Activated T-helper 1 cell treated with anti-CD3 and anti-CD28 coated beads, Interleukin-2, amount 50 U/mL, for 16 hours (primary cell): Measurements from ENCODE around the gene NPRL2.
A peak's percentile ranks its signal among the peaks of the same experiment; 100 is the strongest.

Experiments
- DNase-seq, 2 donors: peaks; one replicate each; pipeline ENCODE4 v3.0.0-alpha.2; 2020; ENCODE audit warnings: low read depth in 1 of 2, low spot score in 1 of 2

Gene NPRL2

DNA sequence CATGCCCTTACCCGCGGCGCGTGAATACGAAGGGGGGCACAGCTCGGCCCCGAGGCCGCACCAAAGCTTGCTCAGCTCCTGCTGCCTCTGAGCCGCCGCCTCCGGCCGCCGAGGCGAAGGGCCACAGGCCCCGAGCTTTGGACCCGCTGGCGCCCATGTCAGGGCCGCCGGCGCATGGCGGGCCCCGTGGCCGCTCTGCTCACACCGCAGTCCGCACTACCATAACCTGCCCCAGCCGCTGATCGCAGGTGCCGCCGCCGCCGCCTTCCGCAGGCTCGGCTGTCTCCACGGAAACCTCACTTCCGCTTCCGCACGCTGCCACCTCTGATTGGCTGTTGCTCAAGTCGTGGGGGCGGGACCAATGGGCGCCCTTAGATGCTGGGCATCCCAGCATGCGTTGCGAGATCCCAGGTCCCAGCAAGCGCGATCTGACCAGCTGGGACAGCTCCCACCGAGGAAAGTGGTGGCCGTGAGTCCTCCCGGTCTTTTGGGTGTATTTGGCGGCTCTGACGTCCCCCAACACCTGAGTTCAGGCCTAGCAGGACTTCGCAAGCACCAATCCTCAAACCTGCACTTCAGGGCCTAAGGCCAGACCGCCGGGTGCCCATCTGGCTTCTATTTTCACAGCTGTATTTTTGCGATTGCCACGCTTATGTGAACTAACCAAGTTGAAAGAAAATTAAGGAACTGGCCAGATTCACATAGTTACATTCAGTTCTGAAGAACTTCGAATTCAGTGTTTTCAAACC is 22.5 kb downstream of the NPRL2 start, which contains the start of gene TUSC2:
TUSC2 (minus strand) TSS at position 281 of the 749 bp plus-strand sequence; CDS start at position 157, 124 bp downstream.
- peak; percentile 90 for DNase-seq

DNA sequence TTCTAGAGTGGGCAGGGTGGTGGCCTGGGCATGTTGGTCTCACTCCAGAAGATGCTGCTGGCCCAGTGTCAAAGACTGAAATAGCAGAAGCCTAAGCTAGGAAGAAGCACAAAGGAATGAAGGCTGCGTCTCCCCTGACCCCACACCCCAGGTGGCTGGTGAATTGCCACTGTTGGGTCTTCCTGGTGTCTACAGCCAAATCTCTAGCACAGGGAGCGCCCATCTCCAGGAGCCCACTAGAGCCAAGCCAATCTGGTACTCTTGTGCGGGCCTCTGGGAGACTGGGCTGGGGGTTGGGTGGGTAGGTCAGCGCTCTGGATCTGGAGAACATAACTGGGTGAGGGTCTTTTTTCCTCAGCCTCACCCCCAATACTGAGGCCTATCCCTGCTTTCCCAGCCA is 23.4 kb downstream of the NPRL2 start:
- DNase-seq, result no peak

DNA sequence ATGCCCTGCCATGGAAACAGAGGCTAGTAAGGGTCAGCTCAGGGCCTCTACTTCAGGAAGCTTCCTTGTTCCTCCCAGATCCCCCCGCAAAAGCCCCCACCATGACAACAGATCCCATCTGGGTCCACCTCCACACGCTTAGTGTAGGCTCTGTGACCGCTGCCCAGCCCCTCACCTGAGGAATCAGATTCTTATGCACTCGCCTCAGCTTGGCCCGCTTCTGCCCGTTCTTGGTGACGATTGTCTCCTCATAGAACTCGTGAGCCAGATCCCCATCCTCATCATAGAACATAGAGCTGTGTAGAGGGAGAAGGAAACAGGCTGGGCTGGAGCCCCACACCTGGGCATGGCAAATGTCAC is 24.4 kb downstream of the NPRL2 start:
- DNase-seq, result no peak

DNA sequence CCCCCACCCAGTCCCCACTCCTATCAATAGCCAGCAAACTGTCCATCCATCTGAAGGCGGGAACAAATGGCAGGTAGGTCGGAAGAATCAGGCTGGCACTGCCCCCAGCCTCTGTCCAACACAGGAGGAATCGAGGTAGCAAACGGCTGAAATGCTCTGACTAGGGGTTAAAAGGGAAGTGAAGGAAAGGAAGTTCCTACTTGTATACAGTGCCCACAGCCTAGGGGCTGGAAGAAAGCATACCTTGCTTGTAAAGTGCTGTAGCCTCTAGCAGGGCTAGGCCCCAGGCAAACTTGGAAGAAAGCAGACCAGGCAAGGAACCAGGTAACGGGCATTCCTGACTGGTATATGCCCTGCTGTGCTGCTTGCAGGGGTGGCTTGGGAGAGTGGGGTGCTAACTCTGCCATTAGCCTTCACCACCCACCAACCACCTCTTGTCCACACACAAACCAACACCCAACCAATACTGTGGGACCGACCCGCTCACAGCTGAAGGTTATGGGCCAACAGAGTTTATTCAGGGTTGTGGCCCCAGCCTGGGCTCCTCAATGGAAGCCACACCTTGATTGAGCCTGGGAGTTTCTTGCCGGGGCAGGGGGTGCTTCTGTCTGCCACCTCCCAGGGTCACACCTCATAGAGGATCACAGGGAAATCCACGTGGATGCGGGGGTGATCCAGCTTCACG is 24.9 kb downstream of the NPRL2 start:
- no peak for DNase-seq

DNA sequence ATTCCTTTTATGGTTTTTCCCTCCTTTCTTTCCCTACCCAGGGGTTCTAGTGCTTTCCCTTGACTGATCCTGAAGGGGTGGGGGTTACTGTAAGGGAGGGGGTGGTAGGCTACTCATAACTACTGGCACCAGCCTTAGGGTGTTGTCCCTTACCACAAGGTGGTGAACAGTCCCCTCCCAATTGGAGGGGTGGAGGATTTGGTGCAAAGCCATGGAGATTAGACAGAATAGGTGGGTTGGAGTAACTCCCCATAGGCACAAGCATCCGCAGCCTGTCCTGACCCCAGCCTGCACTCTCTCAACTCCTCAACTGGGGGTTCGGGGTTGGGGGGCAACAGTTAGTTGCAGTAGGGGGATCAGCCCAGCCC is 25.5 kb downstream of the NPRL2 start:
- no peak for DNase-seq

DNA sequence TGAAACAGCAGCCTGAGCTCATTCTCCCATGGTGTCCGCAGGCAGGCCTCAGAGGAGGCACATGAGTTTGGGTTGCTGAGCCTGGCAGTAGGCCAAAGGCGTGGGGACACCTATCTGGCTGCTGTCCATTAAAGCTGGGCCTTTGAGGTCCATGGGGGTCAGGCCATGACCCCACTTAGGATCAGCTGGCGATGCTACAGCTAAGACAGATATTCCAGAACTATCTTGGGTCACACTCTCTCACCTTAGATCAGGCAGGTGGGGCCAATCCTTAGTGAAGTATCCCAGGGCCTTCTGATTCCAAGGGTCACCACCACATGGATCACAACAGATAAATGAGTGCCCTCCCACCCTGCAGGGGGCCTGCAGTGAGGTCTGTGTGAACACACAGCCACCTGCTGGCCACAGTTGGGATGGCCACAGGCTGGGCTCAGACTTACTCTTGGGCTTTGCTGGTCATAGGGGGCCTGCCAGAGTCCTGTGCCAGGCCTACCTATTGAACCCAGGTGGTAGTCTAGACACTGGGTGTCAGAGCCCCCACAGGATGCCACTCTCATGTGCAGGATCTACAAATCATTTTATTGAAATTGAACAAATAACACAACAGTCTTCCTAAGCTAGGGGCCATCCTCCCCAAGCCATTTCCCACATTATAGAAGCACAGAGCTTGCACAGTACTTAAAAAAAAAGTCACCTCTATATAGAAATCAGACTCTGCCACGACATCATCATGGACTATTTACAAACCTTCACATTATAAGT is 26.0 kb downstream of the NPRL2 start:
- peak in 1 of 2 donors; percentile 32 for DNase-seq

DNA sequence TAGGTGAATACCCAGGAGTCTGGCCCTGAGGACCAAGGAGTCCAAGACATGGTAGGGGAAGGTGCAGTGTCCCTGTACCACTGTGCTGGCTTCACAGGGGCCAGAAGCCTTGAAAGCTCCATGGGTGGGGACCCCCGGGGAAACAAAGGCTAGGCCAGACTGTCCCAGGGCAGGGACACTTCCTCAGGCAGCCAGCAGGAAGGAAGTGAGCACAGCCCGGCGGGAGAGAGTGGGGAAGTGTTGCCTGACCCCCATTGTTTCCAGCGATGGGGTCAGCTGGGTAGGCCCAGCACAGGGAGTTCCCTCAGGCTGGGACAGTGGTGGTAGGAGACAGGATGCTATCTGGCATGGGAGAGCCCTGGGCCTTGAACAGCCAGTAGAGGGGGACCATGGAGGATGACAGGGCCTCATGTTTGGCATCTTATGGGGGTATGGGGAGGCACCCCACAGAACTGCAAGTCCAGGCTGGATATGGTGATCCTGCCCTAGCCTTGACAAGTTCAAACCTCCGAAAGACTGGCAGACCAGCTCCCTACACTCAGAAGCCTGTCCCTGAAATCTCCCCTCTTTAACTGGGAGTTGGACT is 26.9 kb downstream of the NPRL2 start:
- no peak for DNase-seq

DNA sequence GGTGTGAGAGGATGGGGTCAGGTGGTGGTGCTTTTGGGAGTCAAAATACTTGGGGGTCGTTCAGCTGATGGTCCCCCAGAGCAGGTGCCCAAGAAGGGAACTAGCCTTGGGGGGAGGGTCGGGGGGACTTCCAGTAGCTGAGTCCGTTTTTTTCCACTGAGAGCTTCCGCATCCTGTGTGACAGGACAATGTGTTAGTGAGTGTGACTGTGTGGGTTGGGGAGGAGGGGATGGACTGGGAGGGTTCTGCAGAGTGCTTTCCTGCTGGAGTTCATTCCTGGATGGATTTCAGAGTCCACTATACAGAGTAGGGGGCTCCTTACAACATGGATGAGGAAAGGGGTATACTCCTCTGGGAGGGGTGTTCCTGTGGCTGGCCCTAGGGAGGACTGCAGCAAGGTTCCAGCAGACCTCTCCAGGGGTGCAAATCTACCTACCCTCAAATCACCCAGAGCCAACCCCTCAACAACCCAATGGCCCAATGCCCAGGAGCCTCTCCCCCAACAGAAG is 27.4 kb downstream of the NPRL2 start:
- no peak for DNase-seq

DNA sequence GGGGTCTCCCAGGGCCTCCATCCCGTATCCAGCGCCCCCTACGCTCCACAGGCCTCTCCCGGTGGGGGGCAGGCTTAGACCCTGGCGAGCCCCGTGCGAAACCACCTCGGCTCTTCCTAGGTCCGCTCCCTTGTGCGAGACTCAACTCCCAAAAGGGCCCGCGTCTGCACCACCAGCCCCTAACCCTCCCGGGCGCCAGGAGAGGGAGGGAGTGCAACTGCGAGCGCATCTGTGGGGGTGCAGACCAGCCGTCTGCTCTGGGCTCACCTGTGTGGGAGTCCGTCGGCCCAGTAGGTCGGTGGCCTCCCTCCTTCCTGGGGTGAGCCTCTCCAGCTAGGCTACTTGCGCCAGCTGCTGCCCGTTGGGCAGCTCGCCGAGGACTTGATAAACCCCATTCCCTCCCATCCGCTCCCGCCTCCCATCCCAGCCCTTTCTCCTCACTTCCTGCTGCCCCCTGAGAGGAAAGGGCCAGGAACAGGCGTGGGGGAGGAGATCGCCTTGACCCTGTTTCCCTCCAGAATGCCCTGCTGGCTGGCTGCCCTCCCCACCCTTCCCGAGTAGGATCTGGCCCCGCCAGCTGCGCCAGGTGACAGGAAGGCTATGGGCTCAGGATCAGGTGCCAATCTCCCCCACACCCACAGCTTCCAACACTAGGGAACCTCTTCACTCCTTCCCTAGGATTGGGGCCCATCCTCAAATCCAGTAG is 28.0 kb downstream of the NPRL2 start, which contains the start of gene HYAL2:
HYAL2 (minus strand) TSS at position 360 of the 706 bp plus-strand sequence. CDS start 2,256 bp downstream, outside the sequence.
- DNase-seq, result no peak

DNA sequence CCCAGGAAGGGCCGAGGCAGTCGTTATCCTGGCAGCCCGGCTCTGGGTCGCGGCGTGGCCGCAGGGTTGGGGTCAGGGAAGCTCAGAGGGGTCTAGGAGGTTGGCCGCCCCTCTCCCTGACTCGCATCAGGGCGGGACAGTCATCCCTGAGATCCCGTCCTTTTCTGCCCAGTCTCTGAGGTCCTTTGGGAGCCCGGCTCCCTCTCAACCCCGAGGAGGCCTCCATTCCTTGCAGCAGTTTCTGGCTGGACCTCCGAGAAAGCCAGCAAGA is 28.5 kb downstream of the NPRL2 start:
- DNase-seq, result no peak

DNA sequence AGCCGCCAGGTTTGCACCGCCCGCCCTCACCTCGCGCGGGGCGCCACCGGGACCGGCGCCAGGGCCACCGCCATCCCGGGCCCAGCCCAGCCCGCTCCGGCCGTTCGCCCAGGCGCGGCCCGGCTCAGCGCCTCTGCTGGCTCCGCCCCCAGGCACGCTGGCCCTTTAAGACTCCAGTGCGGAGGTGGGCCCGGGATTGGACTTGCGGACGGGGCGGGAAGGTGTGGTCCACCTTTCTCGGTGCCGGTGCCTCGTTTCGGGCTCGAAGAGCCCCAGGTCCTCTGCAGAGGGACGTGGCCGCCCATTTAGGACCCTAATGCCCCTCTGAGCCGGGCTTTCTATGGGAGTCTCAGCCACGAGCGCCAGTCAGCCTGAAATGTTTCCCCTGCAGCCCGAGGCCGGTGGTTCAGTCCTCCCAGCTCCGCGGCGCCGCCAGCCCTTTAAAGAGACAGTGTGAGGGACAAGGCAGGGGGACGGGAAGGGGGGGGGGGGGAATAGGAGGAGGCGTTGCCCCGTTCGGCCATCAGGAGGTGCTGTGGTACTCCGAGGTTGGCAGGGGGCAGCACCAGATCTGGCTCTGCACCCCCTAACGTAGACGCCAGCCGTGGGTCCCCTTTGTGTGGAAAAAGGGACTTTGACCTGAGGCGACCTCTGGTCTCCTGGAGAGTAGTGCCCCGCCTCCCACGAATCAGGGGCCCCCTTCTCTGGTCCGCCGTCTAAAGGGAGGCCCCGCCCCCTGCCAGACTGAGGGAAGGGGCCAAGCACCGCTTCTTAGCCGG is 29.1 kb downstream of the NPRL2 start:
- peak; percentile 59 to 71 for DNase-seq

DNA sequence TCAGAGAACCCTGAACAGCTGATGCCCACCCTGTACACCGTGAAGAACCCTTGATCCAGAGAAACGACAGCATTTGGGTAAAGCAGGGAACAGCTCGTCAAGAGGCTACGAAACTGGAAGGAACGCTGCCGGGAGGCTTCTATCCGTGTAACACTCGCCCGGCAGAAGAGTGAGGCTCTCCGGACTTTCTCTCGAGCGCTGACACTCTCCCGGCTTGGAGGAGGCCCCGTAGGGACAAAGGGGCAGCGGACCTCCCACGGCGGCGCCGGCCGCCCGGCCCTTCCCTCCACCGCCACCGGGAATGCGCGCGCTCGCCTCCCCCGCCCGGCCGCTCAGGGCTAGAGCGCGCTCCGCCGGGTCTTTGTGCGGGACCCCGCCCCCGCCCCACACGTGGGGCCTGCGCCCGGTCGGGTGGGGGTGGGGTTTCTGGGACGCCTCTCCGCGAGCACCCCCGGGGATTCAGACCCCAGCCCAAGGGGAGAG is 29.7 kb downstream of the NPRL2 start:
- peak in 1 of 2 donors; percentile 47 for DNase-seq

DNA sequence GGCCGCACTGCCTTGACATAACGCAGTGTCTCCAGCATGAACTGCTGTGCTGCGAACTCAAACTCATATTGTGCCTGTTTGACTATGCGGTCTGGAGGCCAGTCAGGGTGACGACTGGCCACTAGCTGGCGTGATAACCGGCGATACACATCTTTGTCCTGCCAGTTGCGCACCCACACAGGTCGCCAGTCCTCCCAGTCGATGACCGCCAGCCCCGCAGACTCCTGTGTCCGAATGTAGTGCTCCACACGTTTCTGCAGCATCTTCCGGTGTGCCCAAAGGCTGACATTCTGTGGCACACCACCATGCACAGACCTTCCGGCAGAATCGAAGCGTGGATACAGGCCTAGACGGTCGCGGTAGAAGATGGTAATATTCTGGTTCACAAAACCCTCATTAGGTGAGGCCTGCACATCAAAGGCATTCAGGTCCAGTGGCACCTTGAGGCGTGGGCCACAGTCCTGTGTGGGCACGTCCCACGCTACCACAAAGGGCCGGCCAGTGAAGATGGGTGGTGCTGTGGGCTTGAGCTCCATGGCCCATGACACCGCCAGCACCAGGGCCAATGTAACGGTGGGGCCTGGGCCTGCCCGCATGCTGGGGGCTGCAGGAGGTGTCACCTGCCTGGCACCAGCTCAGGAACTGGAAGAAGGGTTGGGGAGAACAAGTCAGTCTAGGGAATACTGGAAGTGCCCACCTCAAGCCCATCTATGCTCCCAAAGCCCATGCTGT is 30.5 kb downstream of the NPRL2 start:
- DNase-seq, result no peak

DNA sequence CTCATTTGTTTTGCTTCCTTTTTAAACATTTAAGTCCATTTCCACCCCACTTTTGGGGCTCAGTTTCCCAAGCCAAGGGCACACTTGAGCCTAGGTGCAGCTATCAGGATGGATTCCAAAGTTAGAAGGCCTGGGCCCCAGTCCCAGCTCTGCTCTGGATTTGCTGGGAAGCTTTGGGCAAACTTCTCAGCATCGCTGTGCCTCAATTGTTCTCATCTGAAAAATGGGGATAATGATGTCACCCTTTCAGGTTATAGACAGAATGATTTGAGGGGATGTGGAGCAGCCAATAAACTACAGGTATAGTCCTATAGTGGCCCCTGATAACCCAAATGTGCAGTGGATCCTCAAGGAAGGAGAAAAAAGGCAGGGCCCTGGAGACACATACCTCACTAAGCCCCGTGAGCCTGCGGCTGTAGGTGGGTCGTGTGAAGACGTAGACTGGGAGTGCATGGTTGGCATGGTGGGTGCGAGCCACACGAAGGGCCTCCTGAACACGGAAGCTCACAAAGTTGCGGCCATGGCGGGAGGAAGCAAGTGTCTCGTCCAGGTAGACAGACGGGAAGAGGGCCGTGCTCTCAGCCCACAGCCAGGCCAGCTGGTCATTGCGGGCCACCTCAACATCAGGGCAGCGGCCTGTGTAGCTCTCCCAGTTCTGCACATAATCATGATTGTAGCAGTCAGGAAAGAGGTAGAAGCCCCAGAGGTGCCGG is 31.2 kb downstream of the NPRL2 start:
- DNase-seq, result no peak

DNA sequence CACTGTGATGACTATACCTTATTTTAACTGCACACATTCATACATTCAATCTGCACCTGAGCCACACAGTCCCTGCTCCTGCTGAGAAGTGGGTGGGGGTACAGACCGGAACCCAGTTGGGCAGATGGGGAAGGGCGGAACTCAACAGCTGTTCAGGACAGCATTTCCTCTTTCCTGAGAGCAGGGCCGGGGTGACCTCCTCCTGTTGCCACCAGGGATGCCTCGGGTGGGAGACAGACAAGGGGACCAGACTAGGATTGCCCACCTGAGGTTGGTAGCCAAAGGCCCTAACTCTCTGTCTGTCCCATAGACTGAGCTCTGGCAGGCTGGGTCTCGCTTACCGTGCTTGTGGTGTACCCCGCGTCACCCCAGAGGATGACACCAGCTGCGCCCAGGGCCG is 32.0 kb downstream of the NPRL2 start:
- DNase-seq, result no peak

DNA sequence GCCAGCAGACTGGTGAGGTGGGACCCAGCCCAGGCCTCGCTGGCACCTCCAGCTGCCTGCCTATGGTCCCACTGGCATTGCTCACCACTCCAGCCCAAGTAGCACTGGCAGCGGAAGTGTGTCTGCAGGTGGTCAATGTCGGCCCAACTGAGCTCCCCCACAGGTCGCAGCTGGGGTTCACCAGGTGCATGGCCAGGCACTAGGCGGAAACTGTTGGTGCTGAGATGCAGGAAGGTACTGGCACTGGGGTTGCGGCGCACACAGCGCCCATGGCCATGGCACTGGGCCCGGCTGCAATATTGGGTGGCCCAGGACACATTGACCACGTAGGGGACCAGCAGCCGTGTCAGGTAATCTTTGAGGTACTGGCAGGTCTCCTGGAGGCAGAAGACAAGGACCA is 32.4 kb downstream of the NPRL2 start:
- no peak for DNase-seq

DNA sequence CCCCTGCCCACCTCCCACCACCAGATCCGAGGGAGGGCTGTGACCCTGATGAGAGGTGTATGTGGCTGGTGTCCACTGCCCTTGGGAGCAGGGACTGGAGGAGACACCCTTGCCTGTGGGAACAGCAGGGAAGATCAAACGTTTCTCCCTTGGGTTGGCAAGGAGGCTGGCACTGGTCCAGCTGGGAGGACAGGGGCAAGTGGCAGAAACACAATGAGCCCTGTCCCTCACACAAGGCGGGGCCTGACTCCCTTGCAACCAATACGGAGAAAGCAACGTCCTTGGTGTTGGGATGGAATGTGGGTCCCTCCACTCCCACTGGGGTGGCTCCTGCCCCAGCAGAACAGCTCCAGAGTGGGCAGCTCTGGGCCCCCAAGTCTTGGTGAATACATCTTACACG is 33.3 kb downstream of the NPRL2 start:
- DNase-seq, result no peak

DNA sequence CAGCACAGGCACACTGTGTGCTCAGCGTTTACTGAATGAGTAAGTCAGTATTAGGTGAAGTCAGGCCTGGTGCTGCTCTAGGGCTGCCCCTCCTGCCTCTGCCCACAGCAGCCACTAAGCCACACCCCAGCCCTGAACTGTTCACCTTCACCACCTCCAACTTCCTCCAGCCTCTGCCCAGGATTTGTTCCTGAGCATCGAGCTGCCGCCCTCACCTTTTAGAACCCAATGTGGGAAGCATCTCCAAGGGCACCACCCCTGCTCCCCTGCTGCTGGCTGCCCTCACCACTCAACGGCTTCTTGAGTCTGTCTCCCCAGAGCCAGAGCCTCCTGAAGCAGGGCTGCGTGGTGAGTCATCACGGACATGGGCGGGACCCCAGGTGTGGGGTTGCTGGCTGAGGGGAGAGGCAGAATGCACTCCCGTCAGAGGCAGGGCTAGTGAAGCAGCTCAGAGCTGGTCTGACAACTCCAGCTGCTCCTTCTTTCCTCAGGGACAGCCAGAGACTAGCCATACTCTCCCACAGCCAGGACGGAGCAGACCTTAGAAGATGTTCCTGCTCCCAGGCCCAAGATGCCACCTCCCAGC is 33.8 kb downstream of the NPRL2 start:
- DNase-seq, result peak; percentile 57
